Esophagus (tissue), 2 donors: Measurements from ENCODE around the gene RGPD8. TPM values are rescaled to one million over a fixed set of nuclear protein-coding genes. Genes with fewer than 3 reads are reported as not detected.
"Not testable (repeated sequence)": the region's sequence is repeated elsewhere in the genome, so short reads cannot be mapped to it uniquely, and the experiment has no call there.

Source experiments
- H3K27ac ChIP-seq, 2 donors: one replicate each; pipeline ENCODE4 v1.5.1; 2013; ENCODE audit warnings: low read depth in 2 of 2, mild to moderate bottlenecking in 2 of 2, inconsistent platforms in 1 of 2, low read length in 1 of 2, moderate library complexity in 1 of 2
- H3K27me3 ChIP-seq, 2 donors: one replicate each; pipeline ENCODE4 v1.6.1; 2013; ENCODE audit warnings: low read length in 2 of 2, control low read depth in 1 of 2, mild to moderate bottlenecking in 1 of 2; ENCODE audit not compliant: insufficient read depth in 2 of 2, control insufficient read depth in 1 of 2
- H3K36me3 ChIP-seq, 2 donors: one replicate each; pipeline ENCODE4 v1.6.1; 2013; ENCODE audit warnings: low read length in 1 of 2; ENCODE audit not compliant: control insufficient read depth in 2 of 2, insufficient read depth in 2 of 2
- H3K4me1 ChIP-seq, 2 donors: one replicate each; pipeline ENCODE4 v1.6.1; 2013; ENCODE audit warnings: low read length in 1 of 2; ENCODE audit not compliant: control insufficient read depth in 2 of 2, insufficient read depth in 2 of 2
- H3K4me3 ChIP-seq, 2 donors: one replicate each; pipeline ENCODE4 v1.5.1; 2013; ENCODE audit warnings: low read length in 2 of 2, mild to moderate bottlenecking in 2 of 2, low read depth in 1 of 2, moderate library complexity in 1 of 2
- H3K9me3 ChIP-seq, 2 donors: one replicate each; pipeline ENCODE4 v1.6.1; 2013; ENCODE audit warnings: mild to moderate bottlenecking in 2 of 2, low read depth in 1 of 2, low read length in 1 of 2, moderate library complexity in 1 of 2; ENCODE audit not compliant: control insufficient read depth in 2 of 2, insufficient read depth in 1 of 2
- WGBS, 2 donors: extraction: QIAGEN DNeasy Blood & Tissue Kit; methylation state at CpG; one replicate each; pipeline ENCODE4 v1.1.7; 2013; 5-methylcytosine and 5-hydroxymethylcytosine counted together
- polyA plus RNA-seq, 2 donors: library from polyadenylated mRNA; stranded (reverse); fragments of 200-250 nt; gene quantifications; one replicate each; pipeline ENCODE4 v1.2.3, GENCODE V29; 2013
- donor health status: healthy with polysubstance abuse.
- donor health status: Bipolar disorder and iron deficiency.

RGPD8 gene
- polyA plus RNA-seq, 2 donors = 0.34 to 1.0 TPM

DNA sequence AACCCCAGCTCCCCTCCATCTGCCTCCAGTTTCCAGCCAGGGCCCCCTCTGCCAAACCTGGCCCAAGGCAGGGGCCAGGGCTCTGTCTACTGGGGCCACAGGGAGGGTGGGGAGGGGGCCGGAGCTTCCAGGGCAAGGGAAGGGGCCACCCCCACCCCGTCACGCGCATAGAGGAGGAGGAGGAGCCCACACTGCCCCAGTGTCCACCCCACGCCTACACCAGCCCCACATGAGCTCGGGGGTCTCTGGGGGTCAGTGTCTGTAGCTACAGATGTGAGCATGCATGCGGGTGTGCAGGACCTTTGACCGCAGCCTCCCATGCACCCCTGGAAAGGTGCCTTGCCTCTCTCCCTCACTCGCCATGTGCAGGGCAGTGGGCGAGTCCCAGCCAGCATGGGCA, 3.5 kb upstream of the RGPD8 start:
- 87 to 92% methylated on average over 8 to 10 of the region's 10 CpGs for WGBS, 2 donors
- not testable (repeated sequence) for H3K27ac ChIP-seq, H3K4me1 ChIP-seq, H3K27me3 ChIP-seq, H3K9me3 ChIP-seq, H3K4me3 ChIP-seq, H3K36me3 ChIP-seq

DNA sequence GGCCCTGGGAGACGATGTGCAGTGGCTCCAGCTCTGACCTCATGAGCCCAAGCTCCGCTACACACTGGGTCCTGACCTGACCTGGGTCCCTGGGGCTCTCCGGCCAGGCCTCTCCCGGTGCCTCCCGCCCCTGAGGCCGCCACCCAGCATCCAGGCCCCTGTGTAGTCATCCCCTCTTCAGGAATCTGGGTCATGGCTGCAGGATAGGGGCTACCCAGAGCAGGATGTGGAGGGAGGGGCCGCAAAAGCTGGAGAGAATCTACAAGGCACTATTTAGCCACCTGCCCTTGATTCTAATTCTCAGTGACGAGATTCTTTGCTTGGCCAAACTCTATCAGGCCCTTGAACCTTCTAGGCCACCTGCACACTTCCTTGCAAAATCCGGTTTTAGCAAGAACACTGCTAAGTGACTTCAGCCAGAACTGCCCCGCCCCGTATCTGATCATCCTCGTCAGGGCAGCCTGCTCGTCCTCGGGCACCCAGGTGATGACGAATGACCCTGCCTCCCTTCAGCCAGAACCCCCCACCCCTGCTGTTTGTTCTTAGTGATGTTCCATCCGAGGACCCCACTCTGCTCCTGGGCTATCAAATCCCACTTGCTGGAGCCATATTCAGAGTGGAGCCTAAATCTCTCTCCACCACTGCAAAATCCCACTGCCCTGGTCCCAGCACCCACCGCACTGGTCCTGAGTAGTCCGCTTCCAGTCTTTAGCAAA, 2.4 kb upstream of the RGPD8 start:
- H3K27ac ChIP-seq, H3K27me3 ChIP-seq: not testable (repeated sequence)
- WGBS, 2 donors = 77 to 87% methylated on average over 17 to 18 of the region's 18 CpGs

DNA sequence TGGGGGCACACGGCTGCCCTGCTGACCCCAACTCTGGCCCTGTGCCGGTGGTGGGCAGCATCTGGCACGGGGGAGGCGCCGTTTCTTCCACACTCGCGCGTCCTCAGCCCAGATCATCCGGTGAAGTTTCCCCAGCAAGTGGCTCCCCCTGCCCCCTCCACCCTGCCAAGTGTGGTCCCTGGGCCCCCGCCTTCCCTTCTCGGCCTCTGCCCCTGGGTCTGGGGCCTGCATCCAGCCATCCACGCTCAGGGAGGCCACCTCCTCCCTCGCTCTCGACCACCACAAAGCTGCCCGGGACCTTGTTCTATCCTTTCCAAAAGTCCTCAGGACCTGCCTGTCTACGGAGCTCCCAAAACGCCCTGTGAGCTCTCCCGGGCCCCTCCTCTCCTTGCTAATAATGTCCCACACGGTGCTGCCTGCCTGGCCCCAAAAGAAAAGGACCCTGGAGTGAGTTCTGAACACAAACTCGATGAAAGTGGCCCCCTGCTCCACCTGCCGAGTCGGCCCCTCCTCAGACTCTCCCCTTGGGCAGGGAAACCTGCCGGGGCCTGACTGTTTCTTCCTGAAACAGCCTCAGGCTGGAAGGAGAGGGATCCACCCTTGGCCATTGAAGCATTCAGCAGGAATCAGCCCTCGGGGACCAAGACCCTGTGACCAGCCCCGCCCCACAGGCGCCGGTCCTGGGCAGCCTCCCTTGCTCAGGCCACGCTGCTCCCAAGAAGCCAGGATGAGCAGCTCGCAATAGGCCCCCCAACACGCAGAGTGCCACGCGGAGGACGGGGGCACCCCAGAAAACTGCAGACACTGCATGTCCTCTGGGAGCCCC, 1.7 kb upstream of the RGPD8 start:
- not testable (repeated sequence) for H3K4me3 ChIP-seq, H3K27me3 ChIP-seq, H3K4me1 ChIP-seq, H3K9me3 ChIP-seq, H3K36me3 ChIP-seq, H3K27ac ChIP-seq
- WGBS, 2 donors = 73 to 76% methylated on average over 33 of the region's 33 CpGs

More for the DNA sequence above, 2.4 kb upstream of the RGPD8 start:
- H3K9me3 ChIP-seq, H3K4me1 ChIP-seq, H3K4me3 ChIP-seq, H3K36me3 ChIP-seq: not testable (repeated sequence)

DNA sequence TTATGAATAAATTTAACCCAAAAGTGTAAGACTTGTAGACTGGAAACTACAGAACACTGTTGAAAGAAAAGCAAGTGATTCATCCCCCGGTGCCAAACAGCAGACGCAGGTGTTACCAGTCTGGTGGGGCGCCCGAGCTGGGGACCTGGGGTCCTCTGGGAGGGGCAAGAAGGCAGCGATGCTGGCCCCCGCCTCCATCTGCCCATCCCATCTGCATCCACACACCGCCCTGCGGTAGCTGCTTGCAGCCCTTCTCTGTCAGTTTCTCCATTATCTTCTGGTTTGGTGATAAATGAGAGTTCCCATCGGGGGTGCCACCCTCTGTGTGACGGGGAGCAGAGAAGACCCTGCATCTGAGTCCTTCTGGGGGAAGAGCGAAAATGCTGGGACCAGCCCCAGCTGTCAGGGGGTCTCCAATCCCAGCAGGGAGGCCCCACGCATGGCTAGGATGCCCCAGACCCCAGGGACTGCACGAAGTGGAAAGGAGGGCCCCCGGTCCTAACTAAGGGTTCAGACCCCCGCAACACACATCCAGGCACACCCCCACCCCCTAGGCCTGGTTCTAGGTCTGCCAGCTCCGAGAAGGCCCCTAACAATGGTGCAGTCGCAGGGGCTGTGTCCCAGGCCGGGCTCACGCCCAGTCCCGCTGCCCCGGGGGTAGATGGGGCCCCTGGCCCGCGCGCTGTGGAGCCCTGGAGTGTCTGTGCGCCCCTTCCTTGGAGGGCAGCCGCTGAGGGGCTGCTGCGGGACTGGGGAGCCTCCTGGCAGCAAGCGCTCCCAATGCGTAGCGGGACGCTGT, 686 bp upstream of the RGPD8 start:
- H3K4me1 ChIP-seq = no peaks in the 10 kb centered on the region
- 74 to 78% methylated on average over 31 of the region's 31 CpGs for WGBS, 2 donors
- no peaks in the 10 kb centered on the region for H3K27me3 ChIP-seq
- H3K36me3 ChIP-seq = no peaks in the 10 kb centered on the region
- H3K9me3 ChIP-seq = no peaks in the 10 kb centered on the region
- no peak overlapping the region for H3K4me3 ChIP-seq
- no peak overlapping the region for H3K27ac ChIP-seq

DNA sequence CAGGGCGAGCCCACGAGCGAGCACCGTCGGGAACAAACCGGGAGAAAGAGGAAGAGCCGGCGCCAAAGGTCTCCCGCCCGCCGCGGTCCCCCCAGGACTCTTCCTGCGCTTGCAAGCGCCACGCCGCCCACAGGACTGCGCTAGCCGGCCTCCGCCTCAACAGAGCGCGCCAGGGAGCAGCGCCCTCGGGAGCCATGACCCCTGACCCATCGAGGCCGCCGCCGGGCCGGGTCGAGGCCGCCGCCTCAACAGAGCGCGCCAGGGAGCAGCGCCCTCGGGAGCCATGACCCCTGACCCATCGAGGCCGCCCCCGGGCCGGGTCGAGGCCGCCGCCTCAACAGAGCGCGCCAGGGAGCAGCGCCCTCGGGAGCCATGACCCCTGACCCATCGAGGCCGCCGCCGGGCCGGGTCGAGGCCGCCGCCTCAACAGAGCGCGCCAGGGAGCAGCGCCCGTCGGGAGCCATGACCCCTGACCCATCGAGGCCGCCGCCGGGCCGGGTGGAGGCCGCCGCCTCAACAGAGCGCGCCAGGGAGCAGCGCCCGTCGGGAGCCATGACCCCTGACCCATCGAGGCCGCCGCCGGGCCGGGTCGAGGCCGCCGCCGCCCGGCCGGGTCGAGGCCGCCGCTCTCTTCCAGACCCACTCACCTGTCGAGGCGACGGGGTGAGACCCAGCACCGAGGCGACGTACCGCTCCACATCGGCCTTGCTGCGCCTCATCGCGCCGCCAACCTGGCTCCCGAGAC, 538 bp downstream of the RGPD8 start:
- H3K9me3 ChIP-seq, H3K36me3 ChIP-seq, H3K27me3 ChIP-seq, H3K27ac ChIP-seq, H3K4me1 ChIP-seq: not testable (repeated sequence)
- H3K4me3 ChIP-seq = peak overlapping the region; percentile 51 to 55
- 40 to 54% methylated on average over 74 to 96 of the region's 98 CpGs for WGBS, 2 donors

DNA sequence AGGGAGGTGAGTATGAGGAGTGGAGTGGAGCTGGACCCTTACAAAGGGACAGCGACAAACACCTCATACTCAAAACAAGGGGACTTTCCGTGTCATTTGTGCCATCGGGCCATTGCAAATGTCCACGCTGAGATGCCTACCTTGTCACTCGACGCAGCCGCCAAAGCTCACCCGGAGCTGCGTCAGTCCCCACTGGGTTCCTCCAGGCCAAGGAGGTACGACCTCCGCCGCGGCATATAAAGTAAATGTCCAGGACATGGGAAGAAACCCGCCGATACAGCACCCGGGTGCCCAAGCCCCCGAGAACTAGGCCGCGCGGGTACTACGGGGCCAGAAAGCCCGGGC, 1.1 kb downstream of the RGPD8 start:
- not testable (repeated sequence) for H3K27ac ChIP-seq, H3K27me3 ChIP-seq, H3K4me1 ChIP-seq, H3K36me3 ChIP-seq, H3K9me3 ChIP-seq
- H3K4me3 ChIP-seq = peak overlapping the region in 1 of 2 donors; percentile 39
- WGBS, 2 donors = 62 to 74% methylated on average over 17 to 22 of the region's 22 CpGs

DNA sequence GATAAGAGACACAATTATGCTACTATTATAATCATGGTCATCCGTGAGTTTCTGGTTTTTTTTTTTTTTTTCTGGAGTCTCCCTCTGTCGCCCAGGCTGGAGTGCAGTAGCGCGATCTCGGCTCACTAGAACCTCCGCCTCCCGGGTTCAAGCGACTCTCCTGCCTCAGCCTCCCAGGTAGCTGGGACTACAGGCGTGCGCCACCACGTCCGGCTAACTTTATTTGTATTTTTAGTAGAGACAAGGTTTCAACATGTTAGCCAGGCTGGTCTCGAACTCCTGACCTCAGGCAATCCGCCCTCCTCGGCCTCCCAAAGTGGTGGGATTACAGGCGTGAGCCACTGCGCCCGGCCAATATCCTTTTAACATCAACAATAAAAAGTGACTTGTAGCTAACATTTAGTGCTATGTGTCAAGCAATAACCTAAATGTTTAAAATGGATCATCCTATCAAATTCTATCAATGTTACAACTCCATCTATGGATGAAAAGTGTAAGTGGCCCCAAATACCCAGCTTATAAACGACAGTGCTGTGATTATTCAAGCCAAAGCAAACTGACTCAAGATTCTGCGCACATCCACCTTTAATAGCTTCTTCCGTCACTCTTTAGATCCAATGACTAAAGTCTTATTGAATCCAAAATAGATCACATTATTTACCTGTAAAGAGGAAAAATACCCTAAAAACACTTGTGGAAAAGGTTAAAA, 1.7 kb downstream of the RGPD8 start:
- H3K9me3 ChIP-seq, H3K27me3 ChIP-seq, H3K4me3 ChIP-seq, H3K36me3 ChIP-seq, H3K4me1 ChIP-seq, H3K27ac ChIP-seq: not testable (repeated sequence)
- WGBS, 2 donors = 83 to 90% methylated on average over 21 of the region's 21 CpGs

DNA sequence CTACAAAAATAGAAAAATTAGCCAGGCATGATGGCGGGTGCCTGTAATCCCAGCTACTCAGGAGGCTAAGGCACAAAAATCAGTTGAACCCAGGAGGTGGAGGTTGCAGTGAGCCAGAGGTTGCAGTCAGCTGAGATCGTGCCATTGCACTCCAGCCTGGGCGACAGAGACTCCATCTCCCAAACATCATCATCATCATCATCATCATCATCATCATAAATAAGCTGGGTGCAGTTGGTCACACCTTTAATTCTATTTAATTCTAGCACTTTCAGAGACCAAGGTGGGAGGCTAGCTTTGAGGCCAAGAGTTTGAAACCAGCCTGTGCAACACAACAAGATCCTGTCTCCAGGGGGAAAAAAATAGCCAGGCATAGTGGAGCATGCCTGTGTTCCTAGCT, 8.9 kb downstream of the RGPD8 start:
- H3K4me1 ChIP-seq = not testable (repeated sequence)

DNA sequence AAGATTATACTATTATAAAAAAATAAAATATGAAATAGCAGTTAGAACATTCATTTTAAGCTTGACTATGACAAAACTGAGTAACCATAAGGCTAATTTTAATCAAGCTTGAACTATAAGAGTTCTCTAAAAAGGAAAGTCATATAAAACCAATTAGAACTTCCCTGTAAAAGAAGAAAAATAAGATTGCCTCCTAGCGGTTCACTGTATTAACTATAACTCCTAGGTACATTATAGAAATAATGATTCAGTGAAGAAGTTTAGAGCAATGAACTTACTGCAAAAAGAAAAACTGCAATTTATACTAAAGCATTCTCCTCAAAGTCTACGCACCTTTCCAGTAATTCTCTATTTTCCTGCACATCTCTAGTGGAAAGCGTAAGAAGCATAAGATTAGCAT, 16.6 kb downstream of the RGPD8 start:
- H3K36me3 ChIP-seq, H3K27ac ChIP-seq, H3K9me3 ChIP-seq, H3K4me3 ChIP-seq, H3K27me3 ChIP-seq, H3K4me1 ChIP-seq: not testable (repeated sequence)
- 74 to 83% methylated on average over 3 of the region's 3 CpGs for WGBS, 2 donors

More for the DNA sequence above, 8.9 kb downstream of the RGPD8 start:
- H3K4me3 ChIP-seq, H3K9me3 ChIP-seq, H3K27me3 ChIP-seq, H3K27ac ChIP-seq, H3K36me3 ChIP-seq: not testable (repeated sequence)
- WGBS, 2 donors = 100% methylated on average over 1 to 2 of the region's 3 CpGs
